Neural cell (in vitro differentiated cells): ENCODE data around the gene PDS5B. TPM values are rescaled to one million over a fixed set of nuclear protein-coding genes. Genes with fewer than 3 reads are reported as not detected.

Source experiments
- H2AFZ ChIP-seq: fragments of 200-600, 300-800 bp; sonication (generic), shearing (Covaris generic); 2 replicates; pipeline ENCODE4 v1.6.0; 2014; ENCODE audit warnings: low read depth, mild to moderate bottlenecking, antibody characterized with exemption, low read length, moderate library complexity
- H3F3A ChIP-seq: fragments of 200-600 bp; shearing (Covaris generic); 2 replicates; pipeline ENCODE4 v1.6.1; 2016; ENCODE audit warnings: mild to moderate bottlenecking, moderate library complexity, mixed read lengths, antibody characterized with exemption, low read length; ENCODE audit not compliant: insufficient read depth, poor library complexity, severe bottlenecking
- H3K27ac ChIP-seq: fragments of 200-600, 300-800 bp; sonication (generic), shearing (Covaris generic); 2 replicates; pipeline ENCODE4 v1.5.1; 2014; ENCODE audit warnings: mild to moderate bottlenecking, low read length, moderate library complexity
- H3K27me3 ChIP-seq: fragments of 300-800, 200-600 bp; sonication (generic), shearing (Covaris generic); 2 replicates; pipeline ENCODE4 v1.6.0; 2014; ENCODE audit warnings: mild to moderate bottlenecking, low read depth, low read length, moderate library complexity; ENCODE audit not compliant: insufficient read depth
- H3K36me3 ChIP-seq: fragments of 300-800, 200-600 bp; sonication (generic), shearing (Covaris generic); 2 replicates; pipeline ENCODE4 v1.5.1; 2014; ENCODE audit warnings: mild to moderate bottlenecking, antibody characterized with exemption, low read length, moderate library complexity; ENCODE audit not compliant: insufficient read depth
- H3K4me2 ChIP-seq: fragments of 300-800, 200-600 bp; sonication (generic), shearing (Covaris generic); 2 replicates; pipeline ENCODE4 v1.6.0; 2014; ENCODE audit warnings: mild to moderate bottlenecking, low read length
- H3K4me3 ChIP-seq: fragments of 300-800, 200-600 bp; sonication (generic), shearing (Covaris generic); 2 replicates; pipeline ENCODE4 v1.5.1; 2014; ENCODE audit warnings: mild to moderate bottlenecking, low read length, moderate library complexity
- H3K79me2 ChIP-seq: fragments of 200-600 bp; shearing (Covaris generic); replicated peaks from 2 replicates; pipeline ENCODE4 v1.6.0; 2014; ENCODE audit warnings: mild to moderate bottlenecking, low read length, moderate library complexity; ENCODE audit not compliant: insufficient read depth
- H3K9ac ChIP-seq: fragments of 300-800, 200-600 bp; sonication (generic), shearing (Covaris generic); 2 replicates; pipeline ENCODE4 v1.6.1; 2016; ENCODE audit warnings: mild to moderate bottlenecking, low read length, mixed read lengths
- H3K9me2 ChIP-seq: fragments of 200-600 bp; shearing (Covaris generic); 2 replicates; pipeline ENCODE4 v1.6.1; 2016; ENCODE audit warnings: mild to moderate bottlenecking, low read length, mixed read lengths; ENCODE audit not compliant: insufficient read depth
- H3K9me3 ChIP-seq: fragments of 200-600, 300-800 bp; sonication (generic), shearing (Covaris generic); 2 replicates; pipeline ENCODE4 v1.6.1; 2016; ENCODE audit warnings: mild to moderate bottlenecking, mixed run types, low read length, moderate library complexity, mixed read lengths
- H4K20me1 ChIP-seq: fragments of 200-600 bp; shearing (Covaris generic); 2 replicates; pipeline ENCODE4 v1.6.1; 2016; ENCODE audit warnings: mild to moderate bottlenecking, mixed run types; ENCODE audit not compliant: insufficient read depth
- EP300 ChIP-seq: fragments of 450-650 bp; conservative IDR thresholded peaks from 2 replicates; pipeline ENCODE4 v1.6.1; 2014; ENCODE audit warnings: antibody characterized with exemption, mild to moderate bottlenecking, moderate library complexity; ENCODE audit not compliant: poor library complexity, severe bottlenecking
- EZH2 ChIP-seq: fragments of 200-600, 300-800 bp; shearing (Covaris generic), sonication (generic); IDR thresholded peaks from 2 replicates; pipeline ENCODE4 v1.6.1; 2014; ENCODE audit warnings: antibody characterized with exemption, low read length, borderline replicate concordance, mild to moderate bottlenecking; ENCODE audit not compliant: insufficient read depth, poor library complexity, severe bottlenecking
- MXI1 ChIP-seq: fragments of 450-650 bp; conservative IDR thresholded peaks from 2 replicates; pipeline ENCODE4 v1.6.1; 2014; ENCODE audit warnings: antibody characterized with exemption, mild to moderate bottlenecking; ENCODE audit not compliant: poor library complexity, severe bottlenecking
- POLR2AphosphoS5 ChIP-seq: IDR thresholded peaks from 2 replicates; pipeline ENCODE4 v1.6.1; 2012
- RAD21 ChIP-seq: fragments of 450-650 bp; conservative IDR thresholded peaks from 2 replicates; pipeline ENCODE4 v1.6.1; 2014; ENCODE audit warnings: antibody characterized with exemption, mild to moderate bottlenecking, moderate library complexity
- SMC3 ChIP-seq: fragments of 450-650 bp; conservative IDR thresholded peaks from 2 replicates; pipeline ENCODE4 v1.6.1; 2014; ENCODE audit warnings: antibody characterized with exemption, mild to moderate bottlenecking, moderate library complexity; ENCODE audit not compliant: poor library complexity
- TAF1 ChIP-seq: IDR thresholded peaks from 2 replicates; pipeline ENCODE4 v1.6.1; 2012; ENCODE audit warnings: low read depth
- polyA plus RNA-seq: library from polyadenylated mRNA; depleted of rRNA; stranded (reverse); fragments of >200 nt; gene quantifications from 2 replicates; pipeline ENCODE4 v1.2.3, GENCODE V29; 2014
- TF ChIP-seq, protein P1 (sequence below): fragments of 450-650 bp; IDR thresholded peaks from 2 replicates; pipeline ENCODE4 v1.5.1; 2014; ENCODE audit warnings: antibody characterized with exemption, mild to moderate bottlenecking, moderate library complexity; ENCODE audit not compliant: poor library complexity, severe bottlenecking
- TF ChIP-seq, protein P2 (sequence below): IDR thresholded peaks from 2 replicates; pipeline ENCODE4 v1.6.1; 2012; ENCODE audit warnings: borderline replicate concordance

Gene PDS5B
- polyA plus RNA-seq, 1 donor from 2014 or later = 27.6 TPM

DNA sequence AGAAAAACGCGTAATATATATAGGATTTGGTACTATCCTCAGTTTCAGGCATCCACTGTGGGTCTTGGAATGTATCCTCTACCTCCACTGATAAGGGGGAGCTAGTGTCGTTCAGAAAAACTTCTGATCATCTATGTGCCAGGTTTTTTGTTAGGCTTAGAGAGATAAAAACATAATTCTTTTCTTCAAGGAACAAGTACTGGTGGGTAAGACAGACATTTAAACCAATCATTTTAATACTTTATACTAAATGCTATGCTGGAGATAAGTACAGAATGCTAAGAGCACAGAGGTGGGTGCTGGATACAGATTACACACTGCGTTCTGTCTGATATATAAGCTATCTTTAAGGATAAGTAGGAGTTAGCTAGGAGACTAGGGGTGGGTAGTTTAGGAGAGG lies 166.1 kb downstream of the PDS5B start:
- H3K9me2 ChIP-seq = no peaks in the 10 kb centered on the region
- H3K4me3 ChIP-seq = no peak overlapping the region
- no peaks in the 10 kb centered on the region for H3F3A ChIP-seq
- H3K4me2 ChIP-seq = no peak overlapping the region
- no peak overlapping the region for H2AFZ ChIP-seq
- no peaks in the 10 kb centered on the region for H3K9me3 ChIP-seq
- H3K79me2 ChIP-seq = no peaks in the 10 kb centered on the region
- H3K9ac ChIP-seq = no peak overlapping the region
- no peaks in the 10 kb centered on the region for H3K27me3 ChIP-seq
- peaks cover 9% of the 10 kb centered on the region for H3K36me3 ChIP-seq
- no peak overlapping the region for H3K27ac ChIP-seq
- no peaks in the 10 kb centered on the region for H4K20me1 ChIP-seq
- TF ChIP-seq, protein P1, sequence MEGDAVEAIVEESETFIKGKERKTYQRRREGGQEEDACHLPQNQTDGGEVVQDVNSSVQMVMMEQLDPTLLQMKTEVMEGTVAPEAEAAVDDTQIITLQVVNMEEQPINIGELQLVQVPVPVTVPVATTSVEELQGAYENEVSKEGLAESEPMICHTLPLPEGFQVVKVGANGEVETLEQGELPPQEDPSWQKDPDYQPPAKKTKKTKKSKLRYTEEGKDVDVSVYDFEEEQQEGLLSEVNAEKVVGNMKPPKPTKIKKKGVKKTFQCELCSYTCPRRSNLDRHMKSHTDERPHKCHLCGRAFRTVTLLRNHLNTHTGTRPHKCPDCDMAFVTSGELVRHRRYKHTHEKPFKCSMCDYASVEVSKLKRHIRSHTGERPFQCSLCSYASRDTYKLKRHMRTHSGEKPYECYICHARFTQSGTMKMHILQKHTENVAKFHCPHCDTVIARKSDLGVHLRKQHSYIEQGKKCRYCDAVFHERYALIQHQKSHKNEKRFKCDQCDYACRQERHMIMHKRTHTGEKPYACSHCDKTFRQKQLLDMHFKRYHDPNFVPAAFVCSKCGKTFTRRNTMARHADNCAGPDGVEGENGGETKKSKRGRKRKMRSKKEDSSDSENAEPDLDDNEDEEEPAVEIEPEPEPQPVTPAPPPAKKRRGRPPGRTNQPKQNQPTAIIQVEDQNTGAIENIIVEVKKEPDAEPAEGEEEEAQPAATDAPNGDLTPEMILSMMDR = no peak
- no peak for TF ChIP-seq EZH2
- no peak for TF ChIP-seq SMC3
- TF ChIP-seq, protein P2, sequence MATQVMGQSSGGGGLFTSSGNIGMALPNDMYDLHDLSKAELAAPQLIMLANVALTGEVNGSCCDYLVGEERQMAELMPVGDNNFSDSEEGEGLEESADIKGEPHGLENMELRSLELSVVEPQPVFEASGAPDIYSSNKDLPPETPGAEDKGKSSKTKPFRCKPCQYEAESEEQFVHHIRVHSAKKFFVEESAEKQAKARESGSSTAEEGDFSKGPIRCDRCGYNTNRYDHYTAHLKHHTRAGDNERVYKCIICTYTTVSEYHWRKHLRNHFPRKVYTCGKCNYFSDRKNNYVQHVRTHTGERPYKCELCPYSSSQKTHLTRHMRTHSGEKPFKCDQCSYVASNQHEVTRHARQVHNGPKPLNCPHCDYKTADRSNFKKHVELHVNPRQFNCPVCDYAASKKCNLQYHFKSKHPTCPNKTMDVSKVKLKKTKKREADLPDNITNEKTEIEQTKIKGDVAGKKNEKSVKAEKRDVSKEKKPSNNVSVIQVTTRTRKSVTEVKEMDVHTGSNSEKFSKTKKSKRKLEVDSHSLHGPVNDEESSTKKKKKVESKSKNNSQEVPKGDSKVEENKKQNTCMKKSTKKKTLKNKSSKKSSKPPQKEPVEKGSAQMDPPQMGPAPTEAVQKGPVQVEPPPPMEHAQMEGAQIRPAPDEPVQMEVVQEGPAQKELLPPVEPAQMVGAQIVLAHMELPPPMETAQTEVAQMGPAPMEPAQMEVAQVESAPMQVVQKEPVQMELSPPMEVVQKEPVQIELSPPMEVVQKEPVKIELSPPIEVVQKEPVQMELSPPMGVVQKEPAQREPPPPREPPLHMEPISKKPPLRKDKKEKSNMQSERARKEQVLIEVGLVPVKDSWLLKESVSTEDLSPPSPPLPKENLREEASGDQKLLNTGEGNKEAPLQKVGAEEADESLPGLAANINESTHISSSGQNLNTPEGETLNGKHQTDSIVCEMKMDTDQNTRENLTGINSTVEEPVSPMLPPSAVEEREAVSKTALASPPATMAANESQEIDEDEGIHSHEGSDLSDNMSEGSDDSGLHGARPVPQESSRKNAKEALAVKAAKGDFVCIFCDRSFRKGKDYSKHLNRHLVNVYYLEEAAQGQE = no peak
- TF ChIP-seq POLR2AphosphoS5 = no peak
- TF ChIP-seq TAF1 = no peak
- no peak for TF ChIP-seq EP300
- TF ChIP-seq RAD21 = no peak
- TF ChIP-seq MXI1 = no peak

DNA sequence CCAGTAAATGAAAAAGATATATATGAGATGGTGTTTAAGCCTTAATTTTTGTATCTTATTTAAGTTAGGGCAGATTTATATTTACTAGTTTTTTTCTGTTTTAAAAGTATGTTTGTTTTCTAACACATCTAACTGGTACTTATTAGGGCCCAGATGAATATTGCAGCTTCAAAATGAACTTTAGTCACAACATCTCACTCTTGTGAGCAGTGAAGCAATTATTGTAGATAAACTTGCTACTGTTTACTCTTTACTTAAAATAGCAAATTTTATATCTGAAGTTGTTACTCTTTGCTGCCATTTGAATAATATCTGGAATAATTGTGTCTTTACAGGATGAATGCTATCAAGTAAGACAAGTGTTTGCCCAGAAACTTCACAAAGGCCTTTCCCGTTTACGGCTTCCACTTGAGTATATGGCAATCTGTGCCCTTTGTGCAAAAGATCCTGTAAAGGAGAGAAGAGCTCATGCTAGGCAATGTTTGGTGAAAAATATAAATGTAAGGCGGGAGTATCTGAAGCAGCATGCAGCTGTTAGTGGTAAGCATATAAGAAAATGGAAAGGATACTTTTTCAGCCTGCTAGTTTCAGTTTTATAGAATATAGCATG lies 166.8 kb downstream of the PDS5B start:
- no peaks in the 10 kb centered on the region for H3K27me3 ChIP-seq
- H4K20me1 ChIP-seq = no peaks in the 10 kb centered on the region
- TF ChIP-seq POLR2AphosphoS5 (no peak), EZH2 (no peak), MXI1 (no peak), SMC3 (no peak), TAF1 (no peak), EP300 (no peak), RAD21 (no peak)
- TF ChIP-seq, protein P1 = no peak
- TF ChIP-seq, protein P2 = no peak
- H3K79me2 ChIP-seq = no peaks in the 10 kb centered on the region
- H3K9me3 ChIP-seq = no peaks in the 10 kb centered on the region
- no peak overlapping the region for H3K4me3 ChIP-seq
- no peaks in the 10 kb centered on the region for H3K9me2 ChIP-seq
- H3K9ac ChIP-seq = no peak overlapping the region
- H3K4me2 ChIP-seq = no peak overlapping the region
- peaks cover 5% of the 10 kb centered on the region for H3K36me3 ChIP-seq
- H3K27ac ChIP-seq = no peak overlapping the region
- no peak overlapping the region for H2AFZ ChIP-seq
- no peaks in the 10 kb centered on the region for H3F3A ChIP-seq
